GM19395 (cell line): ENCODE data around the gene SUCLA2.
A peak's percentile ranks its signal among the peaks of the same experiment; 100 is the strongest.
"Not testable (repeated sequence)": the region's sequence is repeated elsewhere in the genome, so short reads cannot be mapped to it uniquely, and the experiment has no call there.

ENCODE experiments used
- ATAC-seq: cut with Tn5 transposase; IDR thresholded peaks from one replicate; pipeline ENCODE4 v1.9.1; 2021; ENCODE audit warnings: mild to moderate bottlenecking, moderate library complexity; ENCODE audit not compliant: unreplicated experiment

The SUCLA2 gene

DNA sequence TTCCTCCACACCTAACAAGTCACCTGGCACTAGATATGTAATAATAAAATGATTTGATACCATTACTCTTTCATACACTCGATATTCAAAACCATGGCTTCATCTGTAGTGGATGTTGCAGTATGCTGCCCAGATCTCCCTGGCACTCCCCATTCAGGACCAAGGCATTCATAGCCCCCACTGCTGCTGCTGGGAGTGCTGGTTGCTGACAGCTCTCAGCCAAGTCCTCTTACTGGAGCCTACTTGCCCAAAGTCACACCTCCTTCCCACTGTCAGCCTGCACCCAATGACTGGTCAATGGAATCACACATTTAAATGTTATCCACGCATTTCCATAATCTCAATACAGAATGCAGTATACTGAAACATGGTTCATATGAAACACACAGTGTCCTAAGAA, 3.7 kb downstream of the SUCLA2 start:
- no peak for ATAC-seq

DNA sequence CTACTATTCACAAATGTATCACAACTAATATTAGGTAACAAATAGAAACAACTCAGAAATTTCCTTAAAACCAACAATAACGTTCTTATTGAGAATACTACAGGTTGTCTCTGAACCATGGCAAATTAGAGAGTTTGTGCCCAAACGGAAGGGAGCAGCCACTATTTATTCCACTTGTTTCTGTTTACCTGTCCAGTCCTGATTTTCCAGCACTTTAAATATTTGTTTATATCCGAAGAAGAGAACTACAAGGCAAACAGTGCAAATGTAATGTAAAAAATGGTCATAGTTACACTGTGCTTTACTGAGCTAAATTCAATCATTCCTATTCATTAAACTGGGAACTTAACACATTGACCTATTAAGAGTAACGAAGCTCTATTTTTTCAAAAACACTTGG, 9.2 kb downstream of the SUCLA2 start:
- ATAC-seq, result no peak

DNA sequence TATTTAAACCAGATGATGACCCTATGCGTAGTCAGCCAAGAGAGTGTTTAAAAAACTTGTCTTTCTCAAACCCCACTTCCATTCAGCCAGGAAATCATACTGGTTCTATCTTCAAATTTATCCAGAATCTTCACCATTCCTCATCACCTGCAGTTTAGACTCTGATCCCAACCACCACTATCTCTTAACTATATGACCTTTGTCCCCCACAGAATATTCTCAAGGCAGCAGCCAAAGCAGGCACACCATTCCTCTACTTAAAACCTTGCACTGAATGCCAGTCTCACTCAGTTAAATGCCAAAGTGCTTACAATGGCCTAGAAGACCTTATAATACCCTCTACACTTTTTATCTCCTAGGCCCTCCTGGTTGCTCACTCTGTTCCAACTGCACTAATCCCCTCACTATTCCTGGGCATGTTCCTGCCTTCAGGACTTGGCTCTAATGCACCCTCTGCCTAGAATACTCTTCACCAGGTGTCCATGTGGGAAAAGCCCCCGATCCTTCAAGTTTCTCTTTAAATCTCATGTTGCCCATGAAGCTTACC, 10.1 kb downstream of the SUCLA2 start:
- ATAC-seq, result no peak

DNA sequence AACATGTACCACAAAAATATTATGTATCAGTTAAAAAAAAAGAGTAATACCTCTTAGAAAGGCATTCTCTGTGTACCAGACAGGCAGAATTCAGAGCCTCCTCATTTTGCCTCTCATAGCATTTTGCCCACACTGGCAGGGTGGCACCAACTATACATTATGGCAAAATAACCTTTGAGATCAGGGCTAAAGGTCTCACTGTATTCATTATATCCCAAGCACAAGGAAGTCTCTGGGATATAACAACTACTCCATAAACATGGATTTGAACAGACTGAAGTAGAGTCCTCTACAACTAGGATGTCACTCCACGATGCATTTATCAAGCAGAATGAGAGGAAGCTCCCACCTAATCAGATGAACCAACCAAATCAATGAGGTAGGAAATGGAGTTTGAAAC, 10.6 kb downstream of the SUCLA2 start:
- ATAC-seq, result no peak

DNA sequence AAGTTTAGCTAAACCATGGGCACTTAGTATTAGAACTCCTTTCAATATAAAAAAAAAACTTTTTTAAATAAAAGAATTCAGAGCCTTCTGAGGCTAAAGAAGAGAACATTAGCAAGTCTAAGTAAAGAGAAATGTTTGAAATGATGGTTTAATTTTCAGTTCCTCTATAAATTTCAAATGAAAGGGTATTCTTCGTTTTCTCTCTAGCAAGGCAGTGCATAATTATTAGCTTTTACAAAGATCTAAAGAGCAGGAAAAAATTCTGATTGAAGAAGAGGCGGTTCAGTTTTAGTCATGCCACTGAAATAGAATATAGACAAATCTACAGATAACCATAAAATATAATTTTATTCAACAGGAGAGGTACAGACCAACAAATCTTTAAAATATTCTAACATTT, 18.0 kb downstream of the SUCLA2 start:
- no peak for ATAC-seq

DNA sequence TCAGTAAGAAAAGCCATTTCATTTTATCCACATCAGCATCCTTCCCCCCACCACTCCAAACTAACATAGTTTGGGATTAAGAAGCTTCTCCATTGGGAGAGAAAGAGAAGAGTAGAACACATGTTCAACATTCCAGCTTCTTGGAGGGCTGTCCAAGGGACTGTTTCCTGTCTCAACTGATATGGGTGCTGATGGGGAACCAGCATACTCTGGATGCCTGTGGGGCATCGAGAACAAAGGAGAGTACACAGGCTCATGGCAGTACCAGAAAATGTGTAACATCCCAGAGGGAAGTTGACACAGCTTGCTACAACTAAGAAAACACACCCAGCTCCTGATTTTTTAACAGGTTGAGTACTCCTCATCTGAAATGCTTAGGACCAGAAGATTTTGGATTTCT, 24.7 kb downstream of the SUCLA2 start:
- no peak for ATAC-seq

DNA sequence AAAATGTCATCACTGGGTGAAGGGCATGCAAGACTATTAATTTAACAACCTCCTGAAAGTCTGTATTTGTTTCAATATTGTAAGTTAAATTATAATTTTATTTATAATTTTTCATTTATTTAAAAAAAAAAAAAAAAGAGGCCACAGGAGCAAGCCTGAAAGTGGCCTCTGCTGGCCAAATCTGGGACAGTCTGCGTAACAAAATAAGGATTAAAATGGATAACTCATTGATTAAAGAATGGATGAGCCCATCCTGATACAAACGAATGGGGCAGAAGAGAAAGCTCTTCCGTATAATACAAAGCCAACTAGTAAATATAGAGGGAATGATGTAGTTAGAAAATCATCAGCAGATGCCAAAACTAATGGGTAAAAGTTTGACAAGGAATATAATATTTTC, 36.2 kb downstream of the SUCLA2 start:
- no peak for ATAC-seq

DNA sequence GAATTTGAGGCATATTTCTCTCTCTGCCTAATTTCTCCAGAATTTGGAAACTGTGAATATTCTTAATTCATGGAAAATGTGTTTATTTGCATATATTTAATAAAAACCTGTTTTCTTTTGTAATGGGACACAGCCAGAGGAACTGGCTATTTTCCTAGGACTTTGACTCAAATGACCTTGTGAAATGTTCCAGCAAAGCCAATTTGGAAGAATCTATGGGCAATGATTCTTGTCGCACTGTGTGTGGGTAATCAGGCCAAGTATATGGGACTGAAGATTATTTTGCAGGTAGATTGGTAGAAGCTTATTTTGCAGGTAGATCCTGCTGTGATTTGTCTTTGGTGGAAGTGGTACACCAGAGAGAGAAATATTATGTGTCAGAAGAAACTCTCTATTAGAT, 38.8 kb downstream of the SUCLA2 start:
- no peak for ATAC-seq

DNA sequence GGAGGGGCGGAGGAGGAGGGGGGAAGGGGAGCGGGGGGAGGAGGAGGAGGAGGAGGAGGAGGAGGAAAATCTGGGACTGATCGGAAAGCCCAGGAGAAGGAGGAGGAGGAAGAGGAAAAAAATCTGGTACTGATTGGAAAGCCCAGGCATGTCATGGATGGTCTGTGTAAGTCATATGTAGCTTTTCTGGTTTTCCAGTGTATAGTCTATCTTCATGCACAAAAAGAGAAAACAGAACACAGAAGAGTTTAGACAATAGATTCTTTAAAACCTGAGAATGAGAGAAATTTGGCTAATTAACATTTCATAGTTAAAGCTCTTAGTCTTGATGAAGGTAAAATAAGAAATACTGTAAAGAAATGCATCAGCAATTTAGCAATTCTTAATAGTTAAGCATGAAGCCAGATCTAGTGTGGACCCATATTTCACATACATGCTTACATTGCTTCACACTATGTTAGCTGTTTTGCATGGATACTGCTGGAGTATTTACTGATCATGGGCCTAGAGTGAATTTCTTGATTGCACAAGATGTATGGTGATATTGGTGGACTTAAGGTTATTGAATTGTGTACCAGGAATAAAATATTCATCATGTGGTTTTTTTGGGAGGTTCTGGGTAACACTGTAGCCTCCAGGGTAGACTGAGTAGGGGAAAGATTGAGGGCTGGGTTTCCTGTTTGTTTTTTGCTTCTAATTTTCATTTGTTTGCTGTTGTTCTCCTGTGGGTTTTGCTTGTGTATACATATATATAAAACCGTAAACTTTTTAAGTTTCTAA, 41.4 kb downstream of the SUCLA2 start:
- no peak for ATAC-seq

DNA sequence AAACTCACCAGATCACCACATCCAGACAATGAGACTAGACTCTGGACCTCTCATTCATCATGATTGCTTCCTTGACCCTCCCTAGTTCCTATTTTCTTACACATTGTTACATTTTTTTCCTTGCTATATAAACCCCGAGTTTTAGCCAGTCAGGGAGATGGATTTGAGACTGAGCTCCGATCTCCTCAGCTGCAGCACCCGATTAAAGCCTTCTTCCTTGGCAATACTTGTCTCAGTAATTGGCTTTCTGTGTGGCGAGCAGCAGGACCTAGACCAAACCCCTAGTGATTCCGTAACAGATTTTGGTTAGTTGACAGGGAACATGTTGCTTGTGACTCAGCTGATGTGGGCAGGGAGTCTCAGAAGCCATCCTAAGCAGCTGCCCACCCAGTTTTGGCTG, 44.0 kb downstream of the SUCLA2 start:
- no peak for ATAC-seq

DNA sequence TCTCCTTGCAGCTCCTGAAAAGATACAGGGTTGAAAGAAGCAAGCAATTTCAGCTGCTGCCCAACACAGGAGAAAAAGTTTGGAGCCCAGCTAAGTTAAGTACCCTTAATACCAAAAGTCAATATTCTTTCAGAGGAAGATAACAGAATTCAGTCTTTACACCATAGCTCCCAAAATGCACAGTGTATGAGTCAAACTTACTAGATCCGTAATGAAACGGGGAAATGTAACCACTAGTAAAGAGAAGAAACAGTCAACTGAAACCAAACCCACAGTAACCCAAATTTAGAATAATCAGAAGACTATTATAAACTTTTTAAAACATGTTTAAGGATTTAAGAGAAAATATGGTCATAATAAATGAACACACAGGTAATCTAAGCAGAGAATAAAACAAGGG, 45.2 kb downstream of the SUCLA2 start:
- ATAC-seq, result no peak

DNA sequence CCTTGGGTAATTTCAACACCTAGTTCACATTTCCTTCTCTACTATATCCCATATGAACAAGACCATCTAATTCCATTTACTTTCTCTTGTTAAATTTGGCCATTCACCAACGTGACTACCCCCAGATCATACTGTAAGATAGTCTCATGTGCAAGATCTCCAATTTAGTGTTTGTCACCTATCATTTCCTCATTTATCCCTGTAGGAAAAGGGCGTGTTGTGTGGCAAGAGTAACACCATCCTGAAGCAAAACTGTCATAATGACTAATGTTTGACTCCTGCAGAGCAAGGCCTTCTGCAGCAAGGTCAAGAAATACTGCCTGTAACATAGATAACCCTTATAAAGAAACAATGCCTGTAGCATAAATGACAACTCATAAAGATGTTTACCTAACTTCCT, 51.3 kb downstream of the SUCLA2 start:
- ATAC-seq, result no peak

DNA sequence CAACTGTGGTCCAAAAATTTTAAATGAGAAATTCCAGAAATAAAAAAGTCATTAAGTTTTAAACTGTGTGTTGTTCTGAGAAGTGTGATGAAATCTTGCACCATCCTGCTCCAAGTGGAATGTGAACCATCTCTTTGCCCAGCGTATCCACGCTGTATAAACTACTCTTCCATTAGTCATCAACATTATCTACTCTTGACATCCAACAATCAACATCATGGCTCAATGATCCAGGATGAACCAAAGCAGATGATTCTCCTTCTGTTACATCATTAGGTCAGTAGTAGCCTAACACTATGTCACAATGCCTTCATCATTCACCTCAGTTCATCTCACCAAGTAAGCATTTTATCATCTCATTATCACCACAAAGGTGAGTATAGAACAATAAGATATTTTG, 55.3 kb downstream of the SUCLA2 start:
- no peak for ATAC-seq

DNA sequence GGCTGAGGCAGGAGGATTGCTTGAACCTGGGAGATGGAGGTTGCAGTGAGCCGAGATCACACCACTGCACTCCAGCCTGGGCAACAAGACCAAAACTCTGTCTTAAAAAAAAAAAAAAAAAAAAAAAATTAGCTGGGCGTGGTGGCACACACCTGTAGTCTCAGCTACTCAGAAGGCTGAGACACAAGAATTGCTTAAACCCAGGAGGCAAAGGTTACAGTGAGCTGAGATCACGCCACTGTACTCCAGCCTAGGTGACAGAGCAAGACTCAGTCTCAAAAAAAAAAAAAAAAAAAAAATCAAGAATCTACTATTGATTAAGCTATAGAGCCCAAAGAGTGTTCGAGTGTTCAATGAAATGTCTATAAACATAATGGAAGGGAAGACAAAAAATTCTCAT, 55.9 kb downstream of the SUCLA2 start:
- not testable (repeated sequence) for ATAC-seq

DNA sequence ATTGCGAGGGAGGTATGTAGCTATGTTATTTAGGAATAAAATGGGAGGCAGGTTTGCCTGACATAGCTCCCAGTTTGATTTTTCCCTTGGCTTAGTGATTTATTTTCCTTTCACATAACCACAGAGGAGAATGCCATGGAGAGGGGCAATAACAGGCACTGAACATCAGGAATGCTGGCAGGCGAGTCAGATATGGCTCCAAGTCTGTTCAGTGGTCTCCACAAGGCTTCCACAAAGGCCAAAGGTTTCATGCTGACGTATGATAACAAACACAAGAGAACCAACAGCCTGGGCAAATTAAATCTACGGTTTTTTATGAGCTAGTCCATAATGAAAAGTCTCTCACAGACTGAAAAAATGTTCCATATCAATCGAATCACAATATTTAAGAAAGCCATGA, 66.7 kb downstream of the SUCLA2 start:
- no peak for ATAC-seq

DNA sequence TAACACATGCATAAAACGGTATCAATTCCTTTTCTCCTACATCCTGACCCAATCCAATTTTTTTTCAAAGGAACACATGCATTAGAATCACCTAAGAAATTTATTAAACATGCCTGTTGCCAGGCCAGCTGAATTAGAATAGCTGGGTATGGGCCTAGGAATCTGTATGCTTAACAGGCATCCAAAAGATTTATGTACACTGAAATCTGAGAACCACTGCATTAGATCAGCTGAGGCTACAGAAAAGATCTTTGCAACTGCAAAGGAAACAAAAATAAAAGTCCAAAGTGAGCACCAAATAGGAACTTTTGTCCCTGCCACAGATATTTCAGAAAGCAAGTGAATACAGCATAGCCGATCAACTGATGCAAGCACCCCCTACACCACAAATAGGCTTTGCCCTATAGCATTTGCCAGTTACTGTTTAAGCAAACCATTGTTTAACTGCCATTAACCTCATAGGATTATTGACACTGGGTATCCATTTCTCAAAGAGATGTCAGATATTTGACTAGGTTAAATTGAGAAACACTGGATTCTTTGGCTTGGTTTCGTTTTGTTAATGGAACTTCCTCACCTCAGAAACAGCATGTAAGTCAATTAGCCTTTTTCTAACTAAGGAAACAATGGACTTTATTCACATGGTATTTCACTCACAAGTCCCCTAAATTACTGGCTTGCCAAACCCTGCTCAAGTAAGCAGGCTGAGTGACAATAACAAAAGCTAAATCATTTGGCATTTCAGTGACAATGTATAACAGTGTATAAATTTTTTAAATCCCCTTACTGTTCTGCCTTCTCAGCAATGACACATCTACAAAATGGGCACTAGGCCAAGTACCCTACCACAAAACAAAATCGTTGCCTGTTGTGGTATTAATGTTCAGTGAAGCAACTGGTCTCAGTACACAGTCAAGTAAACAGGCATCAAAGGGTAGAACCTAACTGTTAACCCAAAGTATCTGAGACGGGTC, 67.8 kb downstream of the SUCLA2 start:
- ATAC-seq, result peak; percentile 57

DNA sequence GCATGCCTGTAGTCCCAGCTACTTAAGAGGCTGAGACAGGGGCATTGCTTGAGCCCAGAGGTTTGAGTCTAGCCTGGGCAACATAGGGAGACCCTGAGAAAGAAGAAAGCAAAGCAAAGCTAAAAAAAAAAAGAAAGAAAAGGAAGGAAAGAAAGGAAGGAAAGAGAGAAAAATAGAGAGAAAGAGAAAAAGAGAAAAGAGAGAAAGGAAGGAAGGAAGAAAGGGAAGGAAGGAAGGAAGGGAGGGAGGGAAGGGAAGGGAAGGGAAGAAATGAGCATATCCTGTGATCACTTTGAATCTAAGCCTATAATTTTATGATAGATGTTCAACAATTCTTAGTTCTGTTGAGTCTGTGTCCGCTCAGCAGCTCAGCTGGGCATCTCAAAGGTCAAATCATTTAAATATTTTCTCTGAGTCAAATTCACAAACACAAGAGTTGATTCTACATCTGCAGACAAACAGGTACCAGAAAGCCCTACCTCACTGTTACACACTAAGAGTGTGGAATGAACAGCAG, 70.4 kb downstream of the SUCLA2 start:
- no peak for ATAC-seq

DNA sequence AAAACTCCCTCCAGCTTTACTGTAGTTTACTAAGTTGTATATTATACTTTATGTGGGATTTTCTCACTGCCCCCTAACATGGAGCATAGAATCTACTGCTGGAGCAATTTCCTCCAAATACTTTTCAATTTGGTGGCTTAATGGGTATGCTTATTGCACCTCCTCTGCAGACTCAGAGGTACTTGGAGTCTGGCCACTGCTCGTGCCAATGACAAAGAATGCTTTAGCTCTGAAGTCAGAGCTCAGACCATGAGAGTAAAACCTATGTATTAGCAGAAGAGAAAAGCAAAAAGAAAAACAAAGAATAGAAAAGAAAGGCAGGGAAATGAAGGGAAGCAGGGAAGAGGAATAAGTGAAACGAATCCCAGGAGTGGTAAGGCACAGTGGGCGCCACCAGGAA, 71.9 kb downstream of the SUCLA2 start:
- no peak for ATAC-seq

DNA sequence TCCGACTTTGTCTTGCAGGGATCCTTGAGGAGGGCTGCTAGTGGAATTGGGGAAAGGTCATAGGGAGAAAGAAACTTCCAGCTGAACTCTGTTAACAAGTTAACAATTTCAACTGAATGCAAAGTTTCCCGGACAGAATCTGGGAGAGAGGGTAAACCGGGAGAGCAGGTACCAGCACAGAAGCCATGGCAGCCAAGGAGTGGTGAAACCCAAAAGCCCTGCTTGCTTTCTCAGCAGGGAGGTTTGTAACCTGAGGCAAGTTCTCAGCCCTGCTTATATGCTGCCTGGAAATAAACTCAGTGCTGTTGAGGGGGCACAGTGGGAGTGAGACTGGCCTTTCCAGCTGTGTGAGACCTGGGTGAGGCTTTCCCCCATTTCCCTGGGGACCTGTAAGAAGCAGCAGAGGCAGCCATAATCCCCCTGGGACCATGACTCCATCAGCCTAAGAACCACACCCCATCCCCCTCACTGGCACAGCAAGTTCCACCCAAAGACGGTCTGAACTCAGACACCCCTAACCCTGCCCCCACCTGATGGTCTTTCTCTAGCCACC, 84.0 kb downstream of the SUCLA2 start:
- no peak for ATAC-seq

DNA sequence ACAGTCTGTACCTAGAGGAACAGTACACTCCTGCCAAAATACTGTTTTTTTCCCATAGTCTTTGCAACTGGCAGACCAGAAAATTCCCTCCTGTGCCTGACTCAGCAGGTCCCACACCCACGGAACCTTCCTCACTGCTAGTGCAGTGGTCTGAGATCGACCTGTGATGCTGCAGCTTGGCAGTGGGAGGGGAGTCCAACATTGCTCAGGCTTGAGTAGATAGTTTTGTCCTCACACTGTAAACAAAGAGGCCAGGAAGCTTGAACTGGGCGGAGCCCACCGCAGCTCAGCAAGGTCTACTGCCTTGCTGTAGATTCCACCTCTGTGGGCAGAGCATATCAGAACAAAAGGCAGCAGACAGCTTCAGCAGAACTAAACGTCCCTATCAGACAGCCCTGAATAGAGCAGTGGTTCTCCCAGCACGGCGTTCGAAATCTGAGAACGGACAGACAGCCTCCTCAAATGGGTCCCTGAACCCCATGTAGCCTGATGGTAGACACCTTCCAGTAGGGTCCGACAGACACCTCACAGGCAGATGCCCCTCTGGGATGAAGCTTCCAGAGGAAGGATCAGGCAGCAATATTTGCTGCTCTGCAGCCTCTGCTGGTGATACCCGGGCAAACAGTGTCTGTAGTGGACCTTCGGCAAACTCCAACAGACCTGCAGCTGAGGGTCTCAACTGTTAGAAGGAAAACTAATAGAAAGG, 92.7 kb downstream of the SUCLA2 start:
- ATAC-seq, result no peak

DNA sequence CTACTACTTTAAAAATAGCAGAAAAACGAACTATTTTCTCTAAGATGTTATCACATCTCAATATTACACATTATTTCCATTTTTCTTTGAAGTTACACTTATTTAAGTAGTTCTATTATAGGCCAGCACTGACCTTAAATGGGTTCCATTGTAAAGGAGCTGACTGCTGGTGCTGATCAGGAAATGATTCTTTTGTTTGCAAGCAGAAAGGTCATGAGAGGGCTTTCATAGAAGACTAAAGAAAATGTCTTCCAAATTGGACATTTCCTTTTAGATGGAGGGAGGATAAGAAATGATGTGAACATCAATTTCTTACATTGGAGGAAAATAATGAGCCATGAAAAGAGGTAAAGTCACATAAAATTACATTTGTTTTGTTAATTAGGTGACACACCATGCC, 96.2 kb downstream of the SUCLA2 start:
- no peak for ATAC-seq
